ENCODE results near the gene SAMD1. TPM values are rescaled to one million over a fixed set of nuclear protein-coding genes. Genes with fewer than 3 reads are reported as not detected.

The SAMD1 gene
- total and polyA plus RNA-seq, 2 of the 13 experiments (the other 11 are each of a cell fraction or from before 2014, with no cell fraction given) = 17.5 to 45.0 TPM

- TF ChIP-seq ARID5B (CRISPR knock-in tag; IDR thresholded peaks at IDR 0.05) = no peak
- TF ChIP-seq TFE3 (CRISPR knock-in tag; IDR thresholded peaks at IDR 0.05) = 0 out of 2 replicates have a peak, but pooled peaks have one; percentile 5
- no peak for TF ChIP-seq KDM4B (CRISPR knock-in tag; IDR thresholded peaks at IDR 0.05)
- peak; percentile 44 for TF ChIP-seq ZFX (CRISPR knock-in tag; IDR thresholded peaks at IDR 0.05; ENCODE audit: low read depth)
- TF ChIP-seq PATZ1 (CRISPR knock-in tag; IDR thresholded peaks at IDR 0.05) = peak; percentile 79
- TF ChIP-seq ZNF891 (CRISPR knock-in tag; IDR thresholded peaks at IDR 0.05) = no peak
- 0 out of 3 replicates have a peak, but pooled peaks have one; percentile 15 for TF ChIP-seq MXI1 (IDR thresholded peaks at IDR 0.05; ENCODE audit: borderline replicate concordance, low read depth, low read length)
- no peak for TF ChIP-seq ZNF333 (CRISPR knock-in tag; IDR thresholded peaks at IDR 0.05; ENCODE audit: borderline replicate concordance)
- no peak for TF ChIP-seq ZNF670 (CRISPR knock-in tag; IDR thresholded peaks at IDR 0.05; ENCODE audit: borderline replicate concordance)
- no peak for TF ChIP-seq FUBP1 (CRISPR knock-in tag; IDR thresholded peaks at IDR 0.05; ENCODE audit: borderline replicate concordance)
- peak; percentile 54; the same call in 1 of the 2 replicates for TF ChIP-seq GABPB1 (CRISPR knock-in tag; IDR thresholded peaks at IDR 0.05)
- TF ChIP-seq DNMT3B (CRISPR knock-in tag; conservative IDR thresholded peaks at IDR 0.05) = no peak
- TF ChIP-seq ZBTB21 (CRISPR knock-in tag; IDR thresholded peaks at IDR 0.05) = no peak
- peak; percentile 21; the same call in 1 of the 2 replicates for TF ChIP-seq ZFP91 (CRISPR knock-in tag; IDR thresholded peaks at IDR 0.05; ENCODE audit: borderline replicate concordance)
- no peak for TF ChIP-seq SMAD3 (CRISPR knock-in tag; IDR thresholded peaks at IDR 0.05)
- TF ChIP-seq ZBTB14 (CRISPR knock-in tag; IDR thresholded peaks at IDR 0.05) = peak; percentile 66
Observed at GRCh38 chr19:14085309-14085995, 5.1 kb downstream of the SAMD1 start, which contains the start of gene C19orf67 (continued).
